ENCODE results near the gene CTBP1. TPM values are rescaled to one million over a fixed set of nuclear protein-coding genes. Genes with fewer than 3 reads are reported as not detected.

CTBP1 gene
- total RNA-seq, 1 experiment from 2014 or later: 136 TPM

DNA sequence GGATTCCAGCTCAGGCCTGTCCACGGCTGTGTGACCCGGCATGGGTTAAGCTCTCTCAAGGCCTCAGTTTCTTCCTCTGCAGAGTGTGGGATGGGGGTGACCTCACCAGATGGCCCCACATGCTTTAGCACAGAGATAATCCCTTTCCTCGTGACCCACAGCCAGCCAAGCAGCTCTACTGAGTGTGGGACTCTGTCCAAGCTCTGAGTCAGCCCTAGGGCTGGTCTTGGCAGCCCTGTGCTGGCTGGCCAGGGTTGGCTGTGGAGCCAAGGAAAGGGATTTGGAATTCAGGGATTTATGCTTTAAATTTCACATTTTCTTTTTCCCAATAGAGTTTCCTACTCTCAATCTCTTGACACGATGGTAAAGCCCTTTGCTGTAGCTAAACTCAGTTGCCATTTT lies 56.8 kb downstream of the CTBP1 start:
- no peak overlapping the region for H3T11ph ChIP-seq (ENCODE audit: low read length)
- no peaks in the 10 kb centered on the region; a peak in 1 of 7 replicates for H3K36me3 Mint-ChIP-seq (ENCODE audit: insufficient read depth in 1 of 3, low read depth in 3 of 3)
- no peak overlapping the region for H3K18ac ChIP-seq (ENCODE audit: insufficient read length, low read depth, low read length)
- no peak overlapping the region for H3K4me3 Mint-ChIP-seq
- no peaks in the 10 kb centered on the region for H3K4me1 ChIP-seq (ENCODE audit: insufficient read depth, low read length)
- H3K4ac ChIP-seq (ENCODE audit: low read depth, low read length): no peak overlapping the region
- H3K23me2 ChIP-seq (ENCODE audit: insufficient read length, low read depth, low read length, poor library complexity, severe bottlenecking): no peaks in the 10 kb centered on the region
- no peak overlapping the region for H2BK12ac ChIP-seq (ENCODE audit: insufficient read length, low read depth, low read length)
- H3K56ac ChIP-seq (ENCODE audit: insufficient read length, low read depth, low read length): no peak overlapping the region
- H4K5ac ChIP-seq (ENCODE audit: insufficient read length, low read depth, low read length): no peak overlapping the region
- H3K27ac Mint-ChIP-seq: no peak overlapping the region
- H3K14ac ChIP-seq (ENCODE audit: insufficient read depth, low read length): no peak overlapping the region
- H2BK120ac ChIP-seq (ENCODE audit: low read depth, low read length, poor library complexity, severe bottlenecking): no peak overlapping the region
- no peak overlapping the region for H2BK5ac ChIP-seq (ENCODE audit: insufficient read length, low read length)
- no peaks in the 10 kb centered on the region for H4K20me1 ChIP-seq (ENCODE audit: control insufficient read depth, insufficient read depth, insufficient read length)
- no peak overlapping the region for H2BK20ac ChIP-seq (ENCODE audit: low read depth, low read length, poor library complexity, severe bottlenecking)
- no peak overlapping the region for H2BK15ac ChIP-seq (ENCODE audit: low read depth, low read length)
- TF ChIP-seq, protein P1, sequence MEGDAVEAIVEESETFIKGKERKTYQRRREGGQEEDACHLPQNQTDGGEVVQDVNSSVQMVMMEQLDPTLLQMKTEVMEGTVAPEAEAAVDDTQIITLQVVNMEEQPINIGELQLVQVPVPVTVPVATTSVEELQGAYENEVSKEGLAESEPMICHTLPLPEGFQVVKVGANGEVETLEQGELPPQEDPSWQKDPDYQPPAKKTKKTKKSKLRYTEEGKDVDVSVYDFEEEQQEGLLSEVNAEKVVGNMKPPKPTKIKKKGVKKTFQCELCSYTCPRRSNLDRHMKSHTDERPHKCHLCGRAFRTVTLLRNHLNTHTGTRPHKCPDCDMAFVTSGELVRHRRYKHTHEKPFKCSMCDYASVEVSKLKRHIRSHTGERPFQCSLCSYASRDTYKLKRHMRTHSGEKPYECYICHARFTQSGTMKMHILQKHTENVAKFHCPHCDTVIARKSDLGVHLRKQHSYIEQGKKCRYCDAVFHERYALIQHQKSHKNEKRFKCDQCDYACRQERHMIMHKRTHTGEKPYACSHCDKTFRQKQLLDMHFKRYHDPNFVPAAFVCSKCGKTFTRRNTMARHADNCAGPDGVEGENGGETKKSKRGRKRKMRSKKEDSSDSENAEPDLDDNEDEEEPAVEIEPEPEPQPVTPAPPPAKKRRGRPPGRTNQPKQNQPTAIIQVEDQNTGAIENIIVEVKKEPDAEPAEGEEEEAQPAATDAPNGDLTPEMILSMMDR (conservative IDR thresholded peaks at IDR 0.05): no peak
- H3K27me3 ChIP-seq (ENCODE audit: insufficient read depth, low read length): no peaks in the 10 kb centered on the region
- H3K4me2 ChIP-seq (ENCODE audit: insufficient read depth, insufficient read length, low read length): no peak overlapping the region
- no peak overlapping the region for H3K27ac ChIP-seq (ENCODE audit: insufficient read length, low read depth, low read length)
- H3K9me3 Mint-ChIP-seq: peaks cover 0 to 6% of the 10 kb centered on the region in 2 experiments; a peak in 3 of 5 replicates
- H3K4me1 Mint-ChIP-seq: no peaks in the 10 kb centered on the region
- no peak overlapping the region for H2AK5ac ChIP-seq (ENCODE audit: insufficient read length, low read length)
- H3K27me3 Mint-ChIP-seq (ENCODE audit: low read depth): peaks cover 16% of the 10 kb centered on the region
- no CpG with 5 or more reads among the region's 4 CpGs for WGBS (ENCODE audit: extremely low coverage, insufficient read length, low lambda C conversion rate)
- no peak overlapping the region for H2AFZ ChIP-seq (ENCODE audit: low read length)
- no peaks in the 10 kb centered on the region for H3K79me1 ChIP-seq (ENCODE audit: insufficient read depth, low read depth, low read length, poor library complexity, severe bottlenecking)
- H3K23ac ChIP-seq (ENCODE audit: insufficient read length, low read depth, low read length): no peak overlapping the region
- no peak overlapping the region for H4K91ac ChIP-seq (ENCODE audit: insufficient read length, low read depth, low read length)
- no peak overlapping the region for H3K9ac ChIP-seq (ENCODE audit: extremely low read depth, insufficient read length, low read length)
- no peak overlapping the region for H4K8ac ChIP-seq (replicated peaks; ENCODE audit: insufficient read length, low read depth, low read length)
- no peaks in the 10 kb centered on the region for H3K79me2 ChIP-seq (ENCODE audit: insufficient read depth, low read length)
- H3K9me3 ChIP-seq (ENCODE audit: control insufficient read depth, low read depth, low read length): no peaks in the 10 kb centered on the region
- DNase-seq: no peak

Measured in H9 (cell line).